ENCODE measurements around the gene MED16. TPM values are rescaled to one million over a fixed set of nuclear protein-coding genes. Genes with fewer than 3 reads are reported as not detected.
"Not testable (repeated sequence)": the region's sequence is repeated elsewhere in the genome, so short reads cannot be mapped to it uniquely, and the experiment has no call there.

The MED16 gene
- total RNA-seq, 1 experiment from 2014 or later = 20.8 TPM

DNA sequence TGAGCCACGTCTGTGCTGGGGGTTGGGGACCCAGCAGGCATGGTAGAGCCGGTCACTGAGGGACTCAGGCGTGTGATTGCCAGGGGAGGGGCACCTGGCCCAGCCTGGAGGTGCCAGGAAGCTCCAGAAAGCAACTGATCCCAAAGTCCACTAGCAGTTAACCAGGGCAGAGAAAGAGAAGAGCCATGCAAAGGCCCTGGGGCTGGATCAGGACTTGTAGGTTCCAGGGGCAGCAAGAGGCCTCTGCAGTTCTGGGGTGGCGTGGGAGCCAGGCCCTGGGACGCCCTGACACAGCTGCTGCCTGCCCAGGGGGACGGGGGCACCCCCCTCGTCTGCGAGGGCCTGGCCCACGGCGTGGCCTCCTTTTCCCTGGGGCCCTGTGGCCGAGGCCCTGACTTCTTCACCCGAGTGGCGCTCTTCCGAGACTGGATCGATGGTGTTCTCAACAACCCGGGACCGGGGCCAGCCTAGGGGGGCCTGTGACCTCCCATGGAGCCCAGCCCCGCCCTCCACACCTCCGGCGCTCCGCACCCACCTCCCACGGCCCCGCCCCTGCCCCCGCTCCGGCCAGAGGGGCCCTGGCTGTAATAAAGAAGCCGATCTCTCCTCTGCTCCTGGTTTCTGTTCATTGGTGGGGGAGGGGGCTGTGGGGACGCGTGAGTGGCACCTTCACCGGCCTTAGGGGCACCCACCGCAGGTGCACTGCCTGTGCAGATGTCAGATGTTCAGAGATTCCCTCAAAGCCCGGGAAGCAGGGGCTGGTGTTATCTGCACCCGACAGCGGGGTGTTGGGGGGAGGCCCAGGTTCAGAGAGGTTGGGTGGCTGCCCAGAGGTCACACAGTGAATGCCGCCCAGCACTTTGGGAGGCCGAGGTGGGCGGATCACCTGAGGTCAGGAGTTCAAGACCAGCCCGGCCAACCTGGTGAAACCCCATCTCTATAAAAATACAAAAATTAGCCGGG, 61.3 kb downstream of the MED16 start:
- no peak for DNase-seq (ENCODE audit: low read depth)

DNA sequence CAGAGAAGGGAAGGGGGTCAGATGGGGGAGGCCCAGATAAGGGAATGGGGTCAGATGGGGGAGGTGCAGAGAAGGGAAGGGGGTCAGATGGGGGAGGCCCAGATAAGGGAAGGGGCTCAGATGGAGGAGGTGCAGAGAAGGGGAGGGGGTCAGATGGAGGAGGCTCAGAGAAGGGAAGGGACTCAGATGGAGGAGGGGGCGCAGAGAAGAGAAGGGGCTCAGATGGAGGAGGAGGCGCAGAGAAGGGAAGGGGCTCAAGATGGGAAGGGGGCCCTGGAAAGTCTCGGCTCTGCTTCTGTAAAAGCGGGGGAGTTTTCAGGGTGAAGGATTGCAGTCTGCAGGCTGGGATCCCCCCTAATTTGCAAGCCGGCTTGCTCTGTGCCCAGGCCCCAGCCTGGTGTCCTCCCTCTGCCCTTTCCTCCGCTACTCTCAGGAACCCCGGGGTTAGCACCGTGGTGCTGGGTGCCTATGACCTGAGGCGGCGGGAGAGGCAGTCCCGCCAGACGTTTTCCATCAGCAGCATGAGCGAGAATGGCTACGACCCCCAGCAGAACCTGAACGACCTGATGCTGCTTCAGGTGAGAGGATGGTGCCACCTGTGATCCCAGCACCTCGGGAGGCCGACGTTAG, 63.7 kb downstream of the MED16 start:
- no peak for DNase-seq (ENCODE audit: low read depth)

DNA sequence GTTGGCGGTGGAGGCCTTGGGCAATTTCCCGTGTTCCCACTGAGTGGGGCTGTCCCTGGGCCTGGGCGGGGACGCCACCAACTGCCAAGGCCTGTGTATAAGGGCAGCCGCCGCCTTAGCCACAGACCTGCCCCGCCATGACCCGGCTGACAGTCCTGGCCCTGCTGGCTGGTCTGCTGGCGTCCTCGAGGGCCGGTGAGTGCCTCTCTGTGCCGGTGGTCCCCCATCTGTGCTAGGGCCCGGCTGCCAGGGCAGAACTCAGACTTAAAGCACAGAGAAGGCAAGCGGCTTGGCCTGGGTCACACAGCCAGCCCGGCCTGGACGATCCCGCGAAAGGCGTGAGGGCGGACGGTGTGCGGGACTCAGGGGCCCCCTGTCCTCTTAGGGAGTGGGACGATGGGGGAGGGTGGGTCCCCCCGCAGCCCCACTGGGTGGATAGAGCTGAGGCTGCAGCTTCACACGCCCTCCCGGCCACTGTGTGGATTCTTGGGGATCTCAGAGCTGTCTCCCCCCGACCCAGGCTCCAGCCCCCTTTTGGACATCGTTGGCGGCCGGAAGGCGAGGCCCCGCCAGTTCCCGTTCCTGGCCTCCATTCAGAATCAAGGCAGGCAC, 65.2 kb downstream of the MED16 start, which contains the start of gene AZU1:
AZU1 (plus strand) TSS at position 128 of the 612 bp plus-strand sequence; CDS start at position 138, 10 bp downstream.
- no peak for DNase-seq (ENCODE audit: low read depth)

DNA sequence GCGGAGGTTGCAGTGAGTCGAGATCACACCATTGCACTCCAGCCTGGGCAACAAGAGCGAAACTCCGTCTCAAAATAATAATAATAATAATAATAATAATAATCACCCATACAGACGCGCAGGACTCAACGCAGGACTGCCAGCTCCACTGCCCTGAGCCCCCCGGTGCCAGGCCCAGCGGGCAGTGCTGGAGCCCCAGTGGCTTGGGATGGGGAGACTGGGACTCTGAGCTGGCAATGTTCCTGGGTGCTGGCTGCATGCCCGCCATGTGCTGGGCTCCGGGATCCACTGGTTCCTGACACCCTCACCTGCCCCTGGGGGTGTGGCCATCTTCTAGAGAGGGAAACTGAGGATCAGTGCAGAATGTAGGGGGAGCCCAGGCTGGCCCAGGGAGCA, 65.7 kb downstream of the MED16 start:
- DNase-seq (ENCODE audit: low read depth) = no peak

DNA sequence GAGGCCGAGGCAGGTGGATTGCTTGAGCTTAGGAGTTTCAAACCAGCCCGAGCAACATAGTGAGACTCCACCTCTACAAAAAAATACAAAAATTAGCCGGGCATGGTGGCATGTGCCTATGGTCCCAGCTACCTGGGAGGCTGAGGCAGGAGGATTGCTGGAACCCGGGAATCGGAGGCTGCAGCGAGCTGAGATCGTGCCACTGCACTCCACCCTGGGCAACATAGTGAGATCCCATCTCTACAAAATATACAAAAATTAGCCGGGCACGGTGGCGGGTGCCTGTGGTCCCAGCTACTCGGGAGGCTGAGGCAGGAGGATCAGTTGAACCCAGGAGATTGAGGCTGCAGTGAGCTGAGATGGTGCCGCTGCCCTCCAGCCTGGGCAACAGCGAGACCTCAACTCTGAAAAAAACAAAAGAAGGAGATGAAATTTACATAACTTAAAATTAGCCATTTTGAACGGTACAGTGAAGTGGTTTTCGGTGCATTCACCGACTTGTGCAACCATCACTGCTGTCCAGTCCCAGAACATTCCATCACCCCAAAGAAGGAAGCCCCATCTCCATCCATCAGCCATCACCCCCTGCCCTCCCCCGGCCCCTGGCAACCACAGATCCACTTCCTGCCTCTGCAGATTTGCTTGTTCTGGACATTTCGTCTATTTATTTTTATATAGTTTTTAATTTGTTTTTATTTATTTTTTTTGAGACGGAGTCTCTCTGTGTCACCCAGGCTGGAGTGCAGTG, 66.9 kb downstream of the MED16 start:
- no peak for DNase-seq (ENCODE audit: low read depth)

DNA sequence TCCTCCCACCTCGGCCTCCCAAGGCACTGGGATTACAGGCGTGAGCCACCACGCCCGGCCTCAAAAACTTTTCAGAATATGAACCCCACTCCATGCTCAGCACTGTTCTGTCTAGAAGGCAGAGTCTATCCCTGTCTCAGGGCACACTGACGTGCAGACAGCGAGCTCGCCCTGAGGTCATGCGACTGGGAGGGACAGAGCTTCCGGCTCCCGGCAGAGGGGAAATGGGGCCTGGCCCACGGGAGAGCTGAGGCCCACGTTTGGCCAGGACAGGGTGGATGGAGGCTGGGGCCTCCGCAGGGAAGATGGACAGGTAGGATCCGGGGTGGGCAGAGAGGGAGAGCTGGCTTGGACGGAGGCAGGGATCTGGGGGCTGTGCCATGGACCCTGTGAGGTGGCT, 68.1 kb downstream of the MED16 start:
- no peak for DNase-seq (ENCODE audit: low read depth)

DNA sequence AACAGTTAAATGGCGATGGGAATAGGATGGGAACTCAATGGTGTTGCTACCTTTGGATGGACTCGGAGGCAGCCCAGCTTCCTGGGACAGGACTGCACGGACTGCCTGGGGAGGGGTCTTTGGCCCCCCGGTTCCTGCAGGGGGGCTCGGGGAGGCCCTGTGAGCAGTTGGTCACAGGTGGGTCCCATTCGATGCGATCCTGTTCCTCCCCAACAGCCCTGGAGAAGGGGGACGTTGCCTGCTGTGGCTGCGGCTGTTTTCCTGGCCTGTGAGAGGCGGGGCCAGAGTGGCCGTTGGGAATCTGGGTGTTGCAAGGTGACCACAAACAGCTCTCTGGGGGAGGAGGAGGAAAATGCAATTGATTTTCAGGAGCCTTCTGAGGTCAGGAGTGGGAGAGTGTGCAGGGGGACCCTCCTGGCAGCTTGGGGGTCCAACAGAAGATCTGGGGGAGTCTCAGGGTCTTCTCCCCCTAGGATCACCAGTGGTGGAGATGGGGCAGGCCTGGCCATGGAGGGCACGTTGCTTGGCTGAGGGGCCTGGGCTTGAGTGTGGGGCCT, 69.3 kb downstream of the MED16 start:
- DNase-seq (ENCODE audit: low read depth) = no peak

DNA sequence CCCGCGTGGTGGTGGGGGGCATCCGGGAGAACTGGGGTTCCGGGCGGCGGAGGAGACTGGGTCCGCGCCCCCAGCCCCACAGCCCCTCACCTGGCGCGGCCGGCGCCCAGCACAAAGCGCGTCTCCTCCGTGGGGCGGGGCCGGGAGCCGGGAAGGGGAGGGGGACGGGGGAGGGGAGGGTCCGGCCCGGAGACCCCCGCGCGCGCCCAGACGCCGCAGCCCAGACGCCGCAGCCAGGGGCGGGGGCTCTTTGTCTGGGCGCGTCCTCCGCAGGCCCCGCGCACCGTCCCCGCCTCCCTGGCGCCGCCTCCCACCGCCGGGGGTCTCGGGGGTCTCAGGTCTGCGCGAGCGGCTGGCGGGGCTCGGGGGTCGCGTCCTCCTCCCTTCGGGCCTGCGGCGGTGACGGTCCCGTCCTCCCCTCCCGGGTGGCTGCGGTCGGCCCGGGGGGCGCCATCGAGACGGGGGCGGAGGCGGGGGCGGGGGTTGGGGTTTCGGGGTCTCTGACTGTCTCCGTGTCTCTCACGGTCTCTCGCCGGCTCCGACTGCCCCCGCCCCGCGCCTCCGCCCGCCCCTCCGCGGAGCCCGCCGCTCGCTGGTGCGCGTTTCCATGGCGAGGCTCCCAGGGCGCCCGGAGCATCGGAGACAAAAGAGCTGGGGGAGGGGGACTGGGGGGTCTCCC, 71.0 kb downstream of the MED16 start, which contains the start of gene PLPPR3:
PLPPR3 (minus strand) TSS at position 131 of the 679 bp plus-strand sequence. CDS start 396 bp downstream, outside the sequence.
- DNase-seq (ENCODE audit: low read depth) = no peak

DNA sequence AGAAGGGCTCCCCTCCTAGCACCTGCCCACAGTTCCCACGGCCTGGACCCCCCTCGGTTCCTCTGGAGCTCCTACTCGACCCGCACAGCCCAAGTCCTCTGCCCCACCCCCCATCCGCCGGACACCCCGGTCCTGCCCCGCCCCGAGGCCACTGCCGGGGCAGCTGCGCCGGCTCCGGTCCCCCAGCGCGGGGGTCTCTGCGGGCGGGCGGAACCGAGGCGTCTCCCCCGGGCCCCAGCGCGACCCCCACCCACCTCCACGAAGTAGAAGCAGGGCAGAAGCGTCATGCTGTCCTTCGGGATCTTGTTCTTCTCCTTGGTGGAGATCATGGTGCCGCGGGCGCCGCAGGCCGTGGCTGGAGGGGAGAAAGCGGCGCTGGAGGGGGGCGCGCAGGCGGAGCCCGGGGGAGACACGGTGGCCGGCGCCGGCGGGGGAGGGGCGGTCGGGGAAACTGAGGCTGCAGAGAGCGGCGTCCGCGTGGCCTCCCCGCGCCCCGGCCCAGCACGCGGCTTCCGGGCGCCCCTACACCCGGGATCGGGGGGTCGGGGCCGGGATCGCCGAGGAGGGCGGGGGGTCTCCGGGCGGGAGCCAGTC, 71.7 kb downstream of the MED16 start:
- DNase-seq (ENCODE audit: low read depth) = no peak

DNA sequence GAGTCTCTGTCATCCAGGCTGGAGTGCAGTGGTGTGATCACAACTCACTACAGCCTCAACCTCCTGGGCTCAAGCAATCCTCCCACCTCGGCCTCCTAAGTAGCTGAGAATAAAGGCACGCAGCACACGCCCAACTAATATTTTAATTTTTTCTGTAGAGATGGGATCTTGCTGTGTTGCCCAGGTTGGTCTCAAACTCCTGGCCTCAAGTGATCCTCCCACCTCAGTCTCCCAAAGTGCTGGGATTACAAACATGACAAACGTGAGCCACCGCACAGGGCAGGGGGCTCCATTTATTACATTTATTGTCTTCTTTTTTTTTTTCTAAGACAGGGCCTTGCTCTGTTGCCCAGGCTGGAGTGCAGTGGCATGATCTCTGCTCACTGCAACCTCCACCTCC, 72.8 kb downstream of the MED16 start:
- DNase-seq (ENCODE audit: low read depth) = not testable (repeated sequence)

Small RNA genes lying within 50 kb of the gene (small RNA-seq; reads per million reads assigned to genes)
- gene RNU6-9 = 1.2 reads per million, percentile 76 among the genes with 10 or more reads in this experiment

Other genes starting within 250 kb of the MED16 start
- 86.5 and 130 TPM in 2 replicates for gene RNF126, start 230.0 kb downstream of the MED16 start, total RNA-seq (2014; rRNA removed; shearing (Covaris generic))
- gene FSTL3, start 216.8 kb downstream of the MED16 start, total RNA-seq (2014; rRNA removed; shearing (Covaris generic)) = 14.5 and 19.7 TPM in 2 replicates
- not detected in 2 replicates for gene PRSS57, start 197.7 kb downstream of the MED16 start, total RNA-seq (2014; rRNA removed; shearing (Covaris generic))
- gene PALM, start 184.3 kb downstream of the MED16 start, total RNA-seq (2014; rRNA removed; shearing (Covaris generic)) = not detected in 2 replicates
- 0.02 and 0.13 TPM in 2 replicates for gene MISP, start 142.1 kb downstream of the MED16 start, total RNA-seq (2014; rRNA removed; shearing (Covaris generic))
- gene PTBP1, start 95.7 kb downstream of the MED16 start, total RNA-seq (2014; rRNA removed; shearing (Covaris generic)) = 276 and 447 TPM in 2 replicates
- gene PLPPR3, start 71.2 kb downstream of the MED16 start, total RNA-seq (2014; rRNA removed; shearing (Covaris generic)) = 0.30 TPM in 1 of 2 replicates, not detected in the other
- not detected in 2 replicates for gene AZU1, start 65.3 kb downstream of the MED16 start, total RNA-seq (2014; rRNA removed; shearing (Covaris generic))
- not detected in 2 replicates for gene PRTN3, start 52.2 kb downstream of the MED16 start, total RNA-seq (2014; rRNA removed; shearing (Covaris generic))
- not detected in 2 replicates for gene ELANE, start 40.9 kb downstream of the MED16 start, total RNA-seq (2014; rRNA removed; shearing (Covaris generic))
- gene CFD, start 33.5 kb downstream of the MED16 start, total RNA-seq (2014; rRNA removed; shearing (Covaris generic)) = not detected in 2 replicates
- gene RNU6-9, start 297 bp upstream of the MED16 start, total RNA-seq (2014; rRNA removed; shearing (Covaris generic)) = not detected in 2 replicates
- 32.2 and 42.2 TPM in 2 replicates for gene R3HDM4, start 20.0 kb upstream of the MED16 start, total RNA-seq (2014; rRNA removed; shearing (Covaris generic))
- gene KISS1R, start 24.1 kb upstream of the MED16 start, total RNA-seq (2014; rRNA removed; shearing (Covaris generic)) = not detected in 2 replicates
- 4.3 and 8.0 TPM in 2 replicates for gene ARID3A, start 32.8 kb upstream of the MED16 start, total RNA-seq (2014; rRNA removed; shearing (Covaris generic))
- gene WDR18, start 91.2 kb upstream of the MED16 start, total RNA-seq (2014; rRNA removed; shearing (Covaris generic)) = 197 and 221 TPM in 2 replicates
- gene GRIN3B, start 107.2 kb upstream of the MED16 start, total RNA-seq (2014; rRNA removed; shearing (Covaris generic)) = 0.03 TPM in 1 of 2 replicates, not detected in the other
- 127 and 130 TPM in 2 replicates for gene TMEM259, start 127.9 kb upstream of the MED16 start, total RNA-seq (2014; rRNA removed; shearing (Covaris generic))
- not detected in 2 replicates for gene RNU6-2, start 128.3 kb upstream of the MED16 start, total RNA-seq (2014; rRNA removed; shearing (Covaris generic))
- gene CNN2, start 133.4 kb upstream of the MED16 start, total RNA-seq (2014; rRNA removed; shearing (Covaris generic)) = 122 and 196 TPM in 2 replicates
- 2.0 and 3.0 TPM in 2 replicates for gene ABCA7, start 146.9 kb upstream of the MED16 start, total RNA-seq (2014; rRNA removed; shearing (Covaris generic))
- gene ARHGAP45, start 174.0 kb upstream of the MED16 start, total RNA-seq (2014; rRNA removed; shearing (Covaris generic)) = 1.4 TPM in 2 replicates
- gene POLR2E, start 202.2 kb upstream of the MED16 start, total RNA-seq (2014; rRNA removed; shearing (Covaris generic)) = 231 and 271 TPM in 2 replicates
- 221 and 243 TPM in 2 replicates for gene GPX4, start 210.8 kb upstream of the MED16 start, total RNA-seq (2014; rRNA removed; shearing (Covaris generic))

All from HT1080 (cell line).